ENCODE results near the gene GIMD1. TPM values are rescaled to one million over a fixed set of nuclear protein-coding genes. Genes with fewer than 3 reads are reported as not detected.

The GIMD1 gene
- total and polyA plus RNA-seq, 9 of the 15 experiments (the other 6 are each of a cell fraction or from before 2014, with no cell fraction given), result not detected

DNA sequence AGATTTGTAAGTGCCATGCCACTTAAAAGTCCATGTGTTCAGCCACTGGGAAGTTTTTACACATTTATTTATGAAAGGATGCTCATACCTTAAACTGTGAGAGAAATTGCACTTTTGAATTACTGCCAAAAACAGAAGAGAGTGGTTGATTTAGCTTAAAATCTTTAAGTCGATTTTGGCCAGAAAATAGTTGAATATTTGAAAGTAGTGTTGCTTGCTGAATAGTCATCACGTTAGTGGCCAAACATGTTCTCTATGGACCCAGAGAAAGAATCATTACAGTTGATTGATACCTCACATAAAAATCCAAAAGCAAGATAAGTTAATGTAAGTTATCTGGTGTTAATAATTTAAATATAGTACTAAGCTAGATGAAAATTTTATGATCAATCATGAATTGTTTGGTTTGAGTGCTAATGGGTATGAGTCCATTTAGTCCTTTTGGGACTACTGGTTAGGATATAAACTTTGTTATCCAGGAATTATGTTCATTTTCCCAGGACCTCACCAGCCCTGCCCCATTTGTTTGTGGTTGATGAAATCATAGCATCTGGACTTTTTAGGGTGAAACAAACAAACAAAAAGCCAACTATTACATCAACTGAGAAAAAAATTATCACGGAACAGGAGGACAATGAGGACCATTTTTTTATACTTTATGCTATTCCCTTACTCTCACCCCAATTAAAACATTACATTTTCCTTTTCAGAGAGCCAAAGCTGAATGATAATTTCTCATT, 6.3 kb downstream of the GIMD1 start:
- Histone ChIP-seq H3K36me3 (ENCODE audit: control insufficient read depth, insufficient read depth, low read length) (no peaks in the 10 kb centered on the region), H3K9me3 (replicated peaks; ENCODE audit: control insufficient read depth, insufficient read depth, low read depth, low read length) (no peaks in the 10 kb centered on the region), H3K9me1 (ENCODE audit: control insufficient read depth, insufficient read depth, low read length) (no peaks in the 10 kb centered on the region), H3K4me2 (ENCODE audit: insufficient read depth, low read length) (no peak overlapping the region), H3K4me1 (replicated peaks in 1 of 2; ENCODE audit: control insufficient read depth in 2 of 2, insufficient read depth in 2 of 2, low read length in 2 of 2) (no peaks in the 10 kb centered on the region), H3K4me3 (no peak overlapping the region), H3K9ac (ENCODE audit: insufficient read depth in 1 of 2, low read depth in 2 of 2, low read length in 2 of 2) (no peak overlapping the region), H3K27me3 (ENCODE audit: control insufficient read depth in 2 of 2, insufficient read depth in 2 of 2, low read length in 2 of 2) (no peaks in the 10 kb centered on the region), H3K79me2 (ENCODE audit: control insufficient read depth, insufficient read depth, low read length) (no peaks in the 10 kb centered on the region), H4K20me1 (replicated peaks; ENCODE audit: control insufficient read depth, insufficient read depth, low read length) (no peaks in the 10 kb centered on the region), H2AFZ (ENCODE audit: low read depth, low read length) (no peak overlapping the region), H3K27ac (ENCODE audit: extremely low read depth, low read depth, low read length) (no peak overlapping the region)
- DNase-seq (ENCODE audit: extremely low read depth in 1 of 4, low spot score in 3 of 4), result no peak
- FAIRE-seq, result no peak
- ATAC-seq, result no peak
- no TSS peak for BruUV-seq (replicated peaks)
- ChIA-PET CTCF (ENCODE audit: low intra/inter-chr PET ratio) (no interaction called here), POLR2A (no interaction called here)
- 0% methylated on average over 3 of the region's 3 CpGs for WGBS (ENCODE audit: insufficient coverage, low coverage, missing lambda C conversion rate)
- intact Hi-C loops (cut with micrococcal nuclease), result loop anchor here (10.0 kb wide), 1 partner anchor 533 kb away; no protein-coding TSS in a partner anchor
- in situ Hi-C loops (cut with MboI), result no loop called here
- TF ChIP-seq ZNF586 (CRISPR knock-in tag; conservative IDR thresholded peaks at IDR 0.05) (no peak), MECOM (CRISPR knock-in tag; IDR thresholded peaks at IDR 0.05) (no peak), ZFX (CRISPR knock-in tag; IDR thresholded peaks at IDR 0.05) (no peak), RBM14 (IDR thresholded peaks at IDR 0.05; ENCODE audit: borderline replicate concordance, insufficient read depth, low read depth, low read length) (no peak), TAF7 (tag; IDR thresholded peaks at IDR 0.05) (no peak), ZNF444 (CRISPR knock-in tag; IDR thresholded peaks at IDR 0.05) (no peak), XRCC5 (IDR thresholded peaks at IDR 0.05; ENCODE audit: low read depth, low read length) (no peak), BRD9 (IDR thresholded peaks at IDR 0.05; ENCODE audit: low read depth, partially characterized antibody) (no peak), YY1 (IDR thresholded peaks at IDR 0.05; ENCODE audit: borderline replicate concordance in 1 of 3, control insufficient read depth in 1 of 3, extremely low read depth in 1 of 3, insufficient read depth in 3 of 3, insufficient read length in 1 of 3, insufficient replicate concordance in 2 of 3, low read depth in 1 of 3, low read length in 2 of 3) (no peak), ZNF121 (CRISPR knock-in tag; conservative IDR thresholded peaks at IDR 0.05) (no peak), NCOA4 (IDR thresholded peaks at IDR 0.05; ENCODE audit: partially characterized antibody) (no peak), ZKSCAN8 (CRISPR knock-in tag; IDR thresholded peaks at IDR 0.05) (no peak)
- TF ChIP-seq, protein P1, sequence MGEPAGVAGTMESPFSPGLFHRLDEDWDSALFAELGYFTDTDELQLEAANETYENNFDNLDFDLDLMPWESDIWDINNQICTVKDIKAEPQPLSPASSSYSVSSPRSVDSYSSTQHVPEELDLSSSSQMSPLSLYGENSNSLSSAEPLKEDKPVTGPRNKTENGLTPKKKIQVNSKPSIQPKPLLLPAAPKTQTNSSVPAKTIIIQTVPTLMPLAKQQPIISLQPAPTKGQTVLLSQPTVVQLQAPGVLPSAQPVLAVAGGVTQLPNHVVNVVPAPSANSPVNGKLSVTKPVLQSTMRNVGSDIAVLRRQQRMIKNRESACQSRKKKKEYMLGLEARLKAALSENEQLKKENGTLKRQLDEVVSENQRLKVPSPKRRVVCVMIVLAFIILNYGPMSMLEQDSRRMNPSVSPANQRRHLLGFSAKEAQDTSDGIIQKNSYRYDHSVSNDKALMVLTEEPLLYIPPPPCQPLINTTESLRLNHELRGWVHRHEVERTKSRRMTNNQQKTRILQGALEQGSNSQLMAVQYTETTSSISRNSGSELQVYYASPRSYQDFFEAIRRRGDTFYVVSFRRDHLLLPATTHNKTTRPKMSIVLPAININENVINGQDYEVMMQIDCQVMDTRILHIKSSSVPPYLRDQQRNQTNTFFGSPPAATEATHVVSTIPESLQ (CRISPR knock-in tag; IDR thresholded peaks at IDR 0.05), result no peak
- TF ChIP-seq, protein P2, sequence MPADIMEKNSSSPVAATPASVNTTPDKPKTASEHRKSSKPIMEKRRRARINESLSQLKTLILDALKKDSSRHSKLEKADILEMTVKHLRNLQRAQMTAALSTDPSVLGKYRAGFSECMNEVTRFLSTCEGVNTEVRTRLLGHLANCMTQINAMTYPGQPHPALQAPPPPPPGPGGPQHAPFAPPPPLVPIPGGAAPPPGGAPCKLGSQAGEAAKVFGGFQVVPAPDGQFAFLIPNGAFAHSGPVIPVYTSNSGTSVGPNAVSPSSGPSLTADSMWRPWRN (IDR thresholded peaks at IDR 0.05; ENCODE audit: low read depth), result no peak
- TF ChIP-seq, protein P3, sequence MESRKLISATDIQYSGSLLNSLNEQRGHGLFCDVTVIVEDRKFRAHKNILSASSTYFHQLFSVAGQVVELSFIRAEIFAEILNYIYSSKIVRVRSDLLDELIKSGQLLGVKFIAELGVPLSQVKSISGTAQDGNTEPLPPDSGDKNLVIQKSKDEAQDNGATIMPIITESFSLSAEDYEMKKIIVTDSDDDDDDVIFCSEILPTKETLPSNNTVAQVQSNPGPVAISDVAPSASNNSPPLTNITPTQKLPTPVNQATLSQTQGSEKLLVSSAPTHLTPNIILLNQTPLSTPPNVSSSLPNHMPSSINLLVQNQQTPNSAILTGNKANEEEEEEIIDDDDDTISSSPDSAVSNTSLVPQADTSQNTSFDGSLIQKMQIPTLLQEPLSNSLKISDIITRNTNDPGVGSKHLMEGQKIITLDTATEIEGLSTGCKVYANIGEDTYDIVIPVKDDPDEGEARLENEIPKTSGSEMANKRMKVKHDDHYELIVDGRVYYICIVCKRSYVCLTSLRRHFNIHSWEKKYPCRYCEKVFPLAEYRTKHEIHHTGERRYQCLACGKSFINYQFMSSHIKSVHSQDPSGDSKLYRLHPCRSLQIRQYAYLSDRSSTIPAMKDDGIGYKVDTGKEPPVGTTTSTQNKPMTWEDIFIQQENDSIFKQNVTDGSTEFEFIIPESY (CRISPR knock-in tag; IDR thresholded peaks at IDR 0.05), result no peak
- TF ChIP-seq, protein P4, sequence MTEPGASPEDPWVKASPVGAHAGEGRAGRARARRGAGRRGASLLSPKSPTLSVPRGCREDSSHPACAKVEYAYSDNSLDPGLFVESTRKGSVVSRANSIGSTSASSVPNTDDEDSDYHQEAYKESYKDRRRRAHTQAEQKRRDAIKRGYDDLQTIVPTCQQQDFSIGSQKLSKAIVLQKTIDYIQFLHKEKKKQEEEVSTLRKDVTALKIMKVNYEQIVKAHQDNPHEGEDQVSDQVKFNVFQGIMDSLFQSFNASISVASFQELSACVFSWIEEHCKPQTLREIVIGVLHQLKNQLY (CRISPR knock-in tag; conservative IDR thresholded peaks at IDR 0.05), result no peak

Measured in K562 (cell line).